ENCODE data around the gene EEF2K. TPM values are rescaled to one million over a fixed set of nuclear protein-coding genes. Genes with fewer than 3 reads are reported as not detected.

Gene EEF2K
- total and polyA plus RNA-seq, 2 of the 13 experiments (the other 11 are each of a cell fraction or from before 2014, with no cell fraction given): 22.0 to 23.8 TPM

DNA sequence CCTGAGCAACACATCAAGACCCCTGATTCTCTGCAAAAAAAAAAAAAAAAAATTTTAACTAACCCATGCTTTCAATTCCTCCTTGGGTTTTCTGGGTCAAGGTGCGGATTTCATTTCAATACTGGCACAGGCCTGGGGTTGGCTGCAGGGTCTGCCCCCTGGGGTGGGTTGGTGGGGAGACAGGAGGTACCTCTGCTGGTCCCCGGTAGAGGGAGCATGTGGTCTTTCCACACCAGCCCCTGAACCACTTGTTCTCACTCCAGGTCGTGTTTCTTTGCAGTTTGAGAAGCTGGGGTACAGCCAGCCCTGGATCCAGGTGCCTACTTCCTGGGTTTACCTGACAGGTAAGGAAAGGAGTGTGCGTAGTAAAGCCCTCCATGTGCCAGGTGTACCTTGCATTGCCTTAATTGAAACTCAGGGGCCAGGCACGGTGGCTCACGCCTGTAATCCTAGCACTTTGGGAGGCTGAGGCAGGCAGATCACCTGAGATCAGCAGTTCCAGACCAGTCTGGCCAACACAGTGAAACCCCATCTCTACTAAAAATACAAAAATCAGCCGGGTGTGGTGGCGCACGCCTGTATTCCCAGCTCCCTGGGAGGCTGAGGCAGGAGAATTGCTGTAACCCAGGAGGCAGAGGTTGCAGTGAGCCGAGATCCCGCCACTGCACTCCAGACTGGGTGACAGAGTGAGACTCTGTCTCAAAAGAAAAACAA lies 22.0 kb upstream of the EEF2K start (continued):
- TF ChIP-seq, protein P1, sequence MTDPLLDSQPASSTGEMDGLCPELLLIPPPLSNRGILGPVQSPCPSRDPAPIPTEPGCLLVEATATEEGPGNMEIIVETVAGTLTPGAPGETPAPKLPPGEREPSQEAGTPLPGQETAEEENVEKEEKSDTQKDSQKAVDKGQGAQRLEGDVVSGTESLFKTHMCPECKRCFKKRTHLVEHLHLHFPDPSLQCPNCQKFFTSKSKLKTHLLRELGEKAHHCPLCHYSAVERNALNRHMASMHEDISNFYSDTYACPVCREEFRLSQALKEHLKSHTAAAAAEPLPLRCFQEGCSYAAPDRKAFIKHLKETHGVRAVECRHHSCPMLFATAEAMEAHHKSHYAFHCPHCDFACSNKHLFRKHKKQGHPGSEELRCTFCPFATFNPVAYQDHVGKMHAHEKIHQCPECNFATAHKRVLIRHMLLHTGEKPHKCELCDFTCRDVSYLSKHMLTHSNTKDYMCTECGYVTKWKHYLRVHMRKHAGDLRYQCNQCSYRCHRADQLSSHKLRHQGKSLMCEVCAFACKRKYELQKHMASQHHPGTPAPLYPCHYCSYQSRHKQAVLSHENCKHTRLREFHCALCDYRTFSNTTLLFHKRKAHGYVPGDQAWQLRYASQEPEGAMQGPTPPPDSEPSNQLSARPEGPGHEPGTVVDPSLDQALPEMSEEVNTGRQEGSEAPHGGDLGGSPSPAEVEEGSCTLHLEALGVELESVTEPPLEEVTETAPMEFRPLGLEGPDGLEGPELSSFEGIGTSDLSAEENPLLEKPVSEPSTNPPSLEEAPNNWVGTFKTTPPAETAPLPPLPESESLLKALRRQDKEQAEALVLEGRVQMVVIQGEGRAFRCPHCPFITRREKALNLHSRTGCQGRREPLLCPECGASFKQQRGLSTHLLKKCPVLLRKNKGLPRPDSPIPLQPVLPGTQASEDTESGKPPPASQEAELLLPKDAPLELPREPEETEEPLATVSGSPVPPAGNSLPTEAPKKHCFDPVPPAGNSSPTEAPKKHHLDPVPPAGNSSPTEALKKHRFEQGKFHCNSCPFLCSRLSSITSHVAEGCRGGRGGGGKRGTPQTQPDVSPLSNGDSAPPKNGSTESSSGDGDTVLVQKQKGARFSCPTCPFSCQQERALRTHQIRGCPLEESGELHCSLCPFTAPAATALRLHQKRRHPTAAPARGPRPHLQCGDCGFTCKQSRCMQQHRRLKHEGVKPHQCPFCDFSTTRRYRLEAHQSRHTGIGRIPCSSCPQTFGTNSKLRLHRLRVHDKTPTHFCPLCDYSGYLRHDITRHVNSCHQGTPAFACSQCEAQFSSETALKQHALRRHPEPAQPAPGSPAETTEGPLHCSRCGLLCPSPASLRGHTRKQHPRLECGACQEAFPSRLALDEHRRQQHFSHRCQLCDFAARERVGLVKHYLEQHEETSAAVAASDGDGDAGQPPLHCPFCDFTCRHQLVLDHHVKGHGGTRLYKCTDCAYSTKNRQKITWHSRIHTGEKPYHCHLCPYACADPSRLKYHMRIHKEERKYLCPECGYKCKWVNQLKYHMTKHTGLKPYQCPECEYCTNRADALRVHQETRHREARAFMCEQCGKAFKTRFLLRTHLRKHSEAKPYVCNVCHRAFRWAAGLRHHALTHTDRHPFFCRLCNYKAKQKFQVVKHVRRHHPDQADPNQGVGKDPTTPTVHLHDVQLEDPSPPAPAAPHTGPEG (CRISPR knock-in tag; IDR thresholded peaks at IDR 0.05): no peak
- TF ChIP-seq ISX (CRISPR knock-in tag; conservative IDR thresholded peaks at IDR 0.05) (no peak), ZMYM3 (CRISPR knock-in tag; IDR thresholded peaks at IDR 0.05) (no peak), ZBTB7B (CRISPR knock-in tag; IDR thresholded peaks at IDR 0.05) (no peak), ZNF337 (CRISPR knock-in tag; IDR thresholded peaks at IDR 0.05; ENCODE audit: borderline replicate concordance, low read depth) (no peak), ZBED4 (CRISPR knock-in tag; IDR thresholded peaks at IDR 0.05; ENCODE audit: borderline replicate concordance) (no peak), ERF (CRISPR knock-in tag; IDR thresholded peaks at IDR 0.05) (0 out of 2 replicates have a peak, but pooled peaks have one; percentile 22), ZNF710 (CRISPR knock-in tag; IDR thresholded peaks at IDR 0.05; ENCODE audit: borderline replicate concordance) (peak; percentile 52; the same call in 1 of the 2 replicates), SCMH1 (CRISPR knock-in tag; IDR thresholded peaks at IDR 0.05; ENCODE audit: borderline replicate concordance) (no peak), SNAPC2 (CRISPR knock-in tag; IDR thresholded peaks at IDR 0.05) (no peak), BORCS8-MEF2B (CRISPR knock-in tag; IDR thresholded peaks at IDR 0.05) (no peak), TGIF2 (CRISPR knock-in tag; IDR thresholded peaks at IDR 0.05) (no peak), PCBP2 (optimal IDR thresholded peaks at IDR 0.05; ENCODE audit: low read depth, low read length, poor library complexity, severe bottlenecking) (no peak), ZNF761 (CRISPR knock-in tag; conservative IDR thresholded peaks at IDR 0.05) (no peak), STAG1 (CRISPR knock-in tag; IDR thresholded peaks at IDR 0.05) (peak; percentile 55)
- TF ChIP-seq, protein P2, sequence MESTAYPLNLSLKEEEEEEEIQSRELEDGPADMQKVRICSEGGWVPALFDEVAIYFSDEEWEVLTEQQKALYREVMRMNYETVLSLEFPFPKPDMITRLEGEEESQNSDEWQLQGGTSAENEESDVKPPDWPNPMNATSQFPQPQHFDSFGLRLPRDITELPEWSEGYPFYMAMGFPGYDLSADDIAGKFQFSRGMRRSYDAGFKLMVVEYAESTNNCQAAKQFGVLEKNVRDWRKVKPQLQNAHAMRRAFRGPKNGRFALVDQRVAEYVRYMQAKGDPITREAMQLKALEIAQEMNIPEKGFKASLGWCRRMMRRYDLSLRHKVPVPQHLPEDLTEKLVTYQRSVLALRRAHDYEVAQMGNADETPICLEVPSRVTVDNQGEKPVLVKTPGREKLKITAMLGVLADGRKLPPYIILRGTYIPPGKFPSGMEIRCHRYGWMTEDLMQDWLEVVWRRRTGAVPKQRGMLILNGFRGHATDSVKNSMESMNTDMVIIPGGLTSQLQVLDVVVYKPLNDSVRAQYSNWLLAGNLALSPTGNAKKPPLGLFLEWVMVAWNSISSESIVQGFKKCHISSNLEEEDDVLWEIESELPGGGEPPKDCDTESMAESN (CRISPR knock-in tag; conservative IDR thresholded peaks at IDR 0.05): no peak

Measured in HepG2 (cell line).